HG02870 (cell line): ENCODE measurements around the gene RAB10.

Experiments
- ATAC-seq: cut with Tn5 transposase; IDR thresholded peaks from one replicate; pipeline ENCODE4 v1.9.1; 2021; ENCODE audit warnings: mild to moderate bottlenecking, moderate library complexity; ENCODE audit not compliant: unreplicated experiment

RAB10 gene

DNA sequence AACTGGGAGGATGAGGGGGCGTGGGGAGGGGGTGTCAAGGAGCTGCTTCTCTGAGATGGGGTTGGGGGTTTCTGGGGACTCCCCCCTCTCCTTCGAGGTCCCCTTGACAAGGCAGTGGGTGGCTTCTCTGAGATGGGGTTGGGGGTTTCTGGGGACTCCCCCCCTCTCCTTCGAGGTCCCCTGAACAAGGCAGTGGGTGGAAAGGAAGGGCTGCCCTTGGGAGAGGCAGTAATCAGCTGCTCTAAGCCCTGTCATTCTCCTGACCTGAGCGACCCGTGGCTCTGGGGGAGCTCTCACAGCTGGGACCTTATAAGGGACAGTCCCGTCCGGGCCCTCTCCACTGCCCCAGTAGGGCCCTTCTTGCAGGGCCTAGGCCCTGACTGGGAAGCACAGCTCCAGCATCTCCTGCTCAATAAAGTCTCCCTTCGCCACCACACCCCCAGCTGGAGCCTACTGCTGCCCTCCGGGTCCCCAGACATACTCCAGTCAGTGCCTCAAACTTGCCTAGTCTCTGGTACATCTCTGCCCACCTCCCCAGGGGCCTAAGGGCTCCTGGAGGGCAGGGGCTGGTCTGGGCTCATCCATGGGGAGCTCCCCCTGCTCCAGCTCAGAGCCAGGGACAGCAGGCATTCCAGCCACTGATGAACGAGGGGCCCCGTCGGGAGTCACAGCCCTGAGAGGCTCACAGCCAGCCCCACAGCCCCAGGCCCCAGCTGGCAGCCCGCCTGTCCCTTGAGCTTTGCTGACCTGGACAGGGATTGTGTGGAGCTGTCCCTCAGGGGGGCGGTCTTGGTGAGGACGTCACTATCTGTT, 141.8 kb downstream of the RAB10 start:
- ATAC-seq: no peak

DNA sequence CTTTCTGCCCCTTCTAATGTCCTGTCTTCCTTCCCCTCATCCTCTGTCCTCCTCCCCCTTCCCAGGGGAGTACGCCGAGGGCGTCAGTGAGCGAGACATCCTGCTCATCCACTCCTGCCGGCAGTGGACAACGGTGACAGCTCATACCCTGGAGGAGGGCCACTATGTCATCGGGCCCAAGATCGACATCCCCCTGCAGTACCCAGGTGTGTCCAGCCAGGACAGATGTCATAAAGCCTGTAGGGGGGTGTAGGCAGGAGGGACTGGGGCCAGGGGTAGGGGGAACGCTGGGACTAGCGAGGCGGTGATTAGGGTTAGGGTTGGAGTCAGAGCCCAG, 142.4 kb downstream of the RAB10 start:
- ATAC-seq: no peak

DNA sequence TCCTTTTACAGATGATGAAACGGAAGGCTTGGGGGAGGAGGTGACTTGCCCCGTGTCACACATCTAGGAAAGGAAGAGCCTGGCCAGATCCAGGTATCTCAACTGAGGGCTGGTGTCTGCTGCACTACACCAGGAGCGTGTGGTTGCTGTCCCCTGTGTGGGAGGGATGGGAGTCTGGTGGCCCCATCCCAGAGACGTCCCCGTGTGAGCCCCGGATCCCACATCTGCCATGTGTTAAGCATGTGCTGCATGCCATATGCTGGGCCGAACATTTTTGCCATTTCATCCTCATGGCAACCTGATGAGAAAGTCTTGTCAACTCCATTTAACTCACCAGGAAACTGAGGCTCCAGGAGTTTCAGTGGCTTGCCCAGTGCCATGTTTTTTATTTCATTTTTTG, 143.2 kb downstream of the RAB10 start:
- ATAC-seq: no peak

DNA sequence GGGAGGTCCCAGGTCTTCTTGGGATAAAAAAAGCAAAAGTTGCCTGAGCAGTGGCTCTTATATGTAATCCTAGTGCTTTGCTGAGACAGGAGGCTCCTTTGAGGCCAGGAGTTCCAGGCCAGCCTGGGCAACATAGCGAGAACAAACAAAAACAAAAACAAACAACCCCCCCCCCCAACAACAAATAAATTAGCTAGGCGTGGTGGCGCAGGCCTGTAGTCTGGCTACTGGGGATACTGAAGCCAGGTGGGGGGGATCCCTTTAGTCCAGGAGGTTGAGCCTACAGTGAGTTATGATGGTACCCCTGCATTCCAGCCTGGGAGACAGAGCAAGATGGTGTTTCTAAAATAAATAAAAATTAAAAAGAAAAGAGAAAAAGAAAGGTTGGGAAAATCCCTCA, 144.4 kb downstream of the RAB10 start:
- ATAC-seq: no peak

DNA sequence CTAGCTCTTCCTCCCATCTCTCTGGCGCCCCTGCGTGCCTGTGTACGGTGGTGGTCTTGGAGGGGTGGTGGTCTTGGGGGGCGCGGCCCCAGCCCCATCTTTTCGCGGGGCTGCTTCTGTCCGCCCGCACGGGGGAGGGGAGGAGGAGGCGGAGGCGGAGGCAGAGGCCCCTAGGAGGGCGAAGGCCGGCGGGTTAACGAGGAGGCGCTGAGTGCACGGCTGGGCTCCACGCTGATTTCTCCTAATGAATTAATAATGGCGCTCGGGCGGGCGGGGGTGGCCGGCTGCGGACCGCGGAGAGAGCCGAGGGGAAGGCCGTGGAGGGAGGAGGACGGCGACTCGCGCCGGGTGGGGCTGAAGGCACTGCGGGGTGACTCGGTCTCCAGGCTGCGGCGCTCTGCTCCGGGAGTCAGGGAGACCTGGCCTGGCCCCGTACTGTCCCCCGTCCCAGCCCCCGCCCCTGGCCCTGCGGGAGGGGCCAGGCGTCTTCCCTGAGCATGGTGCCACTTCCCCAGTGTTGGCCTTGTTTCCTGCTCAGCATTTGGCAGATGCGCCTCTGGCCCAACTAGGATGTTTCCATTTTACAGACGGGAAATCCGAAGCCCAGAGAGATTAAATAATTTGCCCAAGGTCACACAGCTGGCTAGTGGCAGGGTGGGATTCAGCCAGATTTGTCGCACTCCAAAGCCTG, 145.0 kb downstream of the RAB10 start:
- no peak for ATAC-seq

DNA sequence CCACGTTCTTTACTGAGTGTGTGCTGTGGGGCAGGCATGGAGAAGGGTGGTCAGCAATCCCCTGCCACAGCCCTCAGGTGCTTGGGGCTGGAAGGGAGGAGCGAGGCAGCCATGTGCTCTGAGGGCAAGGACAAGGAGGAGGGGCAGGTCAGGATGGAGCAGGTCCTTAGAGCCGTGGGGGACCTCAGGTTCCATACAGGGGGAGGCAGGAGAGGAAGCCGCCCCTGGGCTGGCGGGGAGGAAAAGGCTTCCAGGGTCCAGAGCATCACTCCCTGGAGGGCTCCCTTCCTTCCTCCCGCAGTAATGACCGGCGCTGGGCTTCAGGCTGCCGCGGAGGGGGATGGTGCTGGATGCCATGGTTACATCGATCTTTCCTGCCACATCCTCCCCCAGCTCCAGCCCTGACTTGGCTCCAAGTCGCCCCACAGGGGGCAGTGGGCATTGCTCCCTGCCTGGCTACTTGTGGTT, 145.6 kb downstream of the RAB10 start:
- no peak for ATAC-seq

DNA sequence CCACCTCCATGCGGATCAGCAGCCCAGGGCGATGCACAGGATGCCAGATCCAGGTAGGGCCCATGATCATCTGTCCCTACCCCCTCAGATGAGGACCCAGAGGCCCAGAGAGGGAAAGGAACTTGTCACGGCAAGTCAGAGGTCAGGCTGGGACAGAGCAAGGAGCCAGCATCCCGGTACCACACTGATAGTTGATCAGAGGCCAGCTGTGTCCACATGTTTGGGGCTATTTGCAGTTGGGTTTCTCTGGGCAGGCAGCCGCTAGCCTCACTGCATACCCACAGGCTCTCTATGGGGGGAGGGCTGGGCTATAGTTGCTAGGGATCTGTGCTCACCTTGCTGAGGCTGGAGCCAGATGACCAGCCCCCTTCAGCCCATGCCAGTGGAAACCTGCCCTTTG, 148.6 kb downstream of the RAB10 start:
- no peak for ATAC-seq

DNA sequence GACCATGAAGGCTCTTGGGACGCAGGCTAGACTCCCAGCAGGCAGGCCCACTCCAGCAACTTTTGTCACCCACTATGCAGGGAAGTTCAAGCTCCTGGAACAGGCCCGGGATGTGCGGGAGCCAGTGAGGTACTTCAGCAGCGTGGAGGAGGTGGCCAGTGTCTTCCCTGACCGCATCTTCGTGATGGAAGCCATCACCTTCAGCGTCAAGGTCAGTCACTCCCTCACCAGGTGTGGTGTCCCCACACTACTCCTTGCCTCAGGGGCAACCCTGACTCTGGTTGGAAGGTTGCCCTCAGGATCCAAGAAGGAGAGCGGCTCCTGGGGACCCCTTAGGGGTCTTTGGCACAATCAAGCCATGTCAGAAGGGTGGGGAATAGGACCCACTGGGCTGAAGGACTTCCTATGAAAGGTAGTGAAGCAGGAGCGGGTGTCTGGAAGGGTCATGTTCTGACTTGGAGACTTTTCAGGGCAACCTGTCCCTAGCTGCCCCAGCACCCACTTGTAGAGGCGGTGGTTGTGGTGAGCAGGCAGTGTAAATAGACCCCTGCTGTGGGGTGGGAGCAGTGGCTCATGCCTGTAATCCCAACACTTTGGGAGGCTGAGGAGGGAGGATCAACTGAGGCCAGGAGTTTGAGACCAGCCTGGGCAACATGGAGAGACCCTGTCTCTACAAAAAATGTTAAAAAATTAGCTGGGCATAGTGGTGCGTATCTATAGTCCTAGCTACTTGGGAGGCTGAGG, 149.2 kb downstream of the RAB10 start:
- ATAC-seq: no peak

DNA sequence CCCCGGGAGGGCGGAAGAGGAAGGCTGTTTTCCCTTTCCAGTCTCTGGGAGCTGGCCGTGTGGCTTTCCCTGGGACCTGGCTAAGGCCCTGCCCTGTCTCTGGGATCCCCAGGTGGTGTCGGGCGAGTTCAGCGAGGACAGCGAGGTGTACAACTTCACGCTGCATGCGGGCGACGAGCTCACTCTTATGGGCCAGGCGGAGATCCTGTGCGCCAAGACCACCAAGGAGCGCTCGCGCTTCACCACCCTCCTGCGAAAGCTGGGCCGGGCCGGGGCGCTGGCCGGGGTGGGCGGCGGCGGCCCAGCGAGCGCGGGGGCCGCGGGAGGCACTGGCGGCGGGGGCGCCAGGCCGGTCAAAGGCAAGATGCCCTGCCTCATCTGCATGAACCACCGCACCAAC, 150.2 kb downstream of the RAB10 start:
- no peak for ATAC-seq

DNA sequence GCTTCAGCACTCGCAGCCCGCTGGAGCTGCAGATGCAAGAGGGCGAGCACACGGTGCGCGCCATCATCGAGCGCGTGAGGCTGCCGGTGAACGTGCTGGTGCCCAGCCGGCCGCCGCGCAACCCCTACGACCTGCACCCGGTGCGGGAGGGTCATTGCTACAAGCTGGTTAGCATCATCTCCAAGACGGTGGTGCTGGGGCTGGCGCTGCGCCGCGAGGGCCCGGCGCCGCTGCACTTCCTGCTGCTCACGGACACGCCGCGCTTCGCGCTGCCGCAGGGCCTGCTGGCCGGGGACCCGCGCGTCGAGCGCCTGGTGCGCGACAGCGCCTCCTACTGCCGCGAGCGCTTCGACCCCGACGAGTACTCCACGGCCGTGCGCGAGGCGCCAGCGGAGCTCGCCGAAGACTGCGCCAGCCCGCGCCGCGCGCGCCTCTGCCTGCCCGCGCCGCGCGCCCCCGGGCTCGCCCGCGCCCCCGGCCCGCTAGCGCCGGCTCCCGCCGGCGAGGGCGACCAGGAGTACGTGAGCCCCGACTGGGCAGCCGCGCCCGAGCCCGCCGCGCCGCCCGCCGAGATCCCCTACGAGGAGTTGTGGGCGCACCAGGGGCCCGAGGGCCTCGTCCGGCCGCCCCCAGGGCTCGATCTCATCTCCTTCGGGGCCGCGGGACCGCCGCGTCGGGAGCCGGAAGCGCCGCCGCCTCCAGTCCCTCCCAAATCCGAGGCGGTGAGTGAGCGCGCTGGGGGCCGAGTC, 150.8 kb downstream of the RAB10 start:
- ATAC-seq: no peak

DNA sequence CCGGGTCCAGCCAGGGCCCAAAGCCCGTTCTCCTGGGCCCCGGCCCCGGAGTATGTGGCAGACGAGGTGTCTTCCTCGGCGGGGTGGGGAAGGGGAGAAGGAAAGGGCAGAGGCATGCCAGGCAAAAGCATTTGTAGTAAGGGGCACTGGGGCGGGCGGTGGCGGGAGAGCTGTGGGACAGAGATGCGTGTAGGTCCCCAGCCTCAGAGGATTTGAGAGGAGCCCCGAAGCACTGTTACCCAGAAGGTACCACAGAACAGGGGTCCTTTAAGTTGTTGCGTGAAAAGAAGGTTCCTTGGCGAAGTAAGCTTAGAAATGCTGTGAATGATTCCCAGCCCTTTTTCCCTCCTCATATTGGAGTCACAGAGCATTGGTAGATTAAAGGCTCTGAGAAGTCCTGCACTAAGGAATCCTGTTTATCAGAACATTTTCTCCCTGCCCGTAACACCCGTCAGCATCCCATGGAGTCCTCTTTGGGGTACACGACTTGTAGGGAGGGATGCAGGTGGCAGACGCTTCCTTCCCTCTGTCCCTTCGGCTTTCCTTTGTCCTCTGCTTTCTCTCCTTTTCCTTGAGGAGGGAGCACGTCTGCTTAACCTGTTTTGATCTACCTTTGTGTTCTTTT, 151.5 kb downstream of the RAB10 start:
- no peak for ATAC-seq

DNA sequence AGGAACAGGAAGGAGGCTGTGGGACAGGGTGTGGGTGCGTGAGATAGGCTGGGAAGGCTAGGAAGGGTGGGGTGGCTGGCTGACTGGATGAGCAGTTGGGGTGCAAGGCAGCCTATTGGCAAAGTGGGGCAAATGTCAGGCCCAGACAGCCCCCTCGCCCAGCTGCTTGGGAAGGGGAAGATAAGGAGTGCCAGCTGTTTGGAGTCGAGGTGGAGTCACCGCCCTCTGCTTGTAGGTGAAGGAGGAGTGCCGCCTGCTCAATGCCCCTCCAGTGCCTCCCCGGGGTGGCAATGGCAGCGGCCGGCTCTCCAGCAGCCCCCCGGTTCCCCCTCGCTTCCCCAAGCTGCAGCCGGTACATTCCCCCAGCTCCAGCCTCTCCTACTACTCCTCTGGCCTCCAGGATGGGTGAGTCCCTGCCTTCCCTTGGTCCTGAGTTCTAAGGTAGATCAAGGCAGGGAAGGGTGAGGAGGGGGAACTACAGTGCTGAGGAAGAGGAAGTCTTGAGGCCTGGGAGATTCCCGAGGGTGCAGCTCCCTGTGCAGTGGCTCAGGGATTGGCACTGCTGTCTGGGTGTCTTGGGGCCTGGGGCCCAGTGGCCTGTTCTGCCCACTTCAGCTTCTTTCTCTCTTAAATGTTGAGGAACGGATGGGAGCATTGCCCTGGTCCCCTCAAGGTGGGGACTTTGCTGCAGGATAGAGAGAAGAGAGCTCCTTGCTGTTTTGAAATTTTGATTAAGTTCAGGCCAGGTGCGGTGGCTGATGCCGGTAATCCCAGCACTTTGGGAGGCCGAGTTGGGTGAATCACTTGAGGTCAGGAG, 152.3 kb downstream of the RAB10 start:
- no peak for ATAC-seq
